Fibroblast of the conjunctiva (primary cell): ENCODE results near the gene KNCN.

Experiments used
- DNase-seq: peaks from one replicate; pipeline ENCODE4 v3.0.0-alpha.2; 2010; ENCODE audit warnings: low read depth

The KNCN gene

GRCh38 chr1:46497665-46498064 is 53.8 kb downstream of the KNCN start:
- DNase-seq: no peak

- no peak for DNase-seq
These were observed 54.4 kb downstream of the KNCN start for GRCh38 chr1:46497020-46497419.

- no peak for DNase-seq
These were observed 54.9 kb downstream of the KNCN start for GRCh38 chr1:46496505-46496904.

GRCh38 chr1:46495778-46496177 is 55.7 kb downstream of the KNCN start:
- DNase-seq: no peak
